GM21786 (cell line): ENCODE results near the gene C1orf159.
A peak's percentile ranks its signal among the peaks of the same experiment; 100 is the strongest.
"Not testable (repeated sequence)": the region's sequence is repeated elsewhere in the genome, so short reads cannot be mapped to it uniquely, and the experiment has no call there.

Source experiments
- ATAC-seq: cut with Tn5 transposase; IDR thresholded peaks from one replicate; pipeline ENCODE4 v1.9.1; 2021; ENCODE audit not compliant: unreplicated experiment

C1orf159 gene

GRCh38 chr1:1067860-1068516 is 47.9 kb downstream of the C1orf159 start:
- no peak for ATAC-seq

GRCh38 chr1:1067284-1067859 is 48.5 kb downstream of the C1orf159 start:
- ATAC-seq: no peak

- ATAC-seq: no peak
Measured at GRCh38 chr1:1066403-1067283, 49.2 kb downstream of the C1orf159 start.

- ATAC-seq: not testable (repeated sequence)
Measured at GRCh38 chr1:1065940-1066304, 50.0 kb downstream of the C1orf159 start.

- no peak for ATAC-seq
Measured at GRCh38 chr1:1065265-1065939, 50.5 kb downstream of the C1orf159 start.

GRCh38 chr1:1063945-1064831 is 51.7 kb downstream of the C1orf159 start:
- peak; percentile 47 for ATAC-seq

GRCh38 chr1:1063261-1063944 is 52.5 kb downstream of the C1orf159 start:
- no peak for ATAC-seq

- no peak for ATAC-seq
Measured at GRCh38 chr1:1062348-1063163, 53.3 kb downstream of the C1orf159 start.

GRCh38 chr1:1061682-1062345 is 54.1 kb downstream of the C1orf159 start:
- ATAC-seq: no peak

GRCh38 chr1:1060281-1061000 is 55.4 kb downstream of the C1orf159 start:
- no peak for ATAC-seq

GRCh38 chr1:1059494-1060280 is 56.2 kb downstream of the C1orf159 start:
- ATAC-seq: peak; percentile 71

GRCh38 chr1:1058921-1059493 is 56.9 kb downstream of the C1orf159 start:
- ATAC-seq: peak; percentile 31

GRCh38 chr1:1058088-1058905 is 57.6 kb downstream of the C1orf159 start:
- no peak for ATAC-seq

- not testable (repeated sequence) for ATAC-seq
Measured at GRCh38 chr1:1057769-1058087, 58.2 kb downstream of the C1orf159 start.

GRCh38 chr1:1055841-1056736 is 59.8 kb downstream of the C1orf159 start:
- ATAC-seq: no peak
